ENCODE data around the gene ARMC8.

Gene ARMC8

GRCh38 chr3:138202945-138203701, 16.0 kb downstream of the ARMC8 start:
- no peak for DNase-seq

GRCh38 chr3:138203938-138204337, 16.8 kb downstream of the ARMC8 start:
- no peak for DNase-seq

- no peak for DNase-seq
Measured at GRCh38 chr3:138205527-138205926, 18.4 kb downstream of the ARMC8 start.

- no peak for DNase-seq
Measured at GRCh38 chr3:138206196-138206595, 19.1 kb downstream of the ARMC8 start.

GRCh38 chr3:138210528-138210927, 23.4 kb downstream of the ARMC8 start:
- DNase-seq: no peak

- DNase-seq: no peak
Measured at GRCh38 chr3:138213398-138214085, 26.4 kb downstream of the ARMC8 start.

GRCh38 chr3:138219255-138219654, 32.2 kb downstream of the ARMC8 start:
- no peak for DNase-seq

- no peak for DNase-seq
Measured at GRCh38 chr3:138220242-138220641, 33.1 kb downstream of the ARMC8 start.

GRCh38 chr3:138220788-138221187, 33.7 kb downstream of the ARMC8 start:
- DNase-seq: no peak

GRCh38 chr3:138222131-138222941, 35.2 kb downstream of the ARMC8 start:
- no peak for DNase-seq

- no peak for DNase-seq
Measured at GRCh38 chr3:138222942-138223287, 35.8 kb downstream of the ARMC8 start.

- no peak for DNase-seq
Measured at GRCh38 chr3:138227650-138228049, 40.5 kb downstream of the ARMC8 start.

- no peak for DNase-seq
Measured at GRCh38 chr3:138230525-138230924, 43.4 kb downstream of the ARMC8 start.

- no peak for DNase-seq
Measured at GRCh38 chr3:138232705-138233364, 45.7 kb downstream of the ARMC8 start.

GRCh38 chr3:138234401-138235179, 47.5 kb downstream of the ARMC8 start:
- no peak for DNase-seq

- no peak for DNase-seq
Measured at GRCh38 chr3:138238711-138239110, 51.6 kb downstream of the ARMC8 start.

- DNase-seq: no peak
Measured at GRCh38 chr3:138241061-138241460, 54.0 kb downstream of the ARMC8 start.

GRCh38 chr3:138241676-138242075, 54.6 kb downstream of the ARMC8 start:
- DNase-seq: no peak

- no peak for DNase-seq
Measured at GRCh38 chr3:138242466-138242865, 55.4 kb downstream of the ARMC8 start.

GRCh38 chr3:138245026-138245425, 57.9 kb downstream of the ARMC8 start:
- DNase-seq: no peak

GRCh38 chr3:138249636-138250035, 62.5 kb downstream of the ARMC8 start:
- DNase-seq: no peak

- DNase-seq: no peak
Measured at GRCh38 chr3:138253609-138254008, 66.5 kb downstream of the ARMC8 start.

Data from CD4-positive, alpha-beta T cell treated with Interleukin-17A for 1 hour (primary cell).